NCI-H1436 treated with DMSO at 0.1 percent for 48 hours (cell line): ENCODE measurements around the gene RPS15.

Experiments
- DNase-seq: peaks from one replicate; lab custom pipeline; 2025; lab: John Stamatoyannopoulos, UW

Gene RPS15

DNA sequence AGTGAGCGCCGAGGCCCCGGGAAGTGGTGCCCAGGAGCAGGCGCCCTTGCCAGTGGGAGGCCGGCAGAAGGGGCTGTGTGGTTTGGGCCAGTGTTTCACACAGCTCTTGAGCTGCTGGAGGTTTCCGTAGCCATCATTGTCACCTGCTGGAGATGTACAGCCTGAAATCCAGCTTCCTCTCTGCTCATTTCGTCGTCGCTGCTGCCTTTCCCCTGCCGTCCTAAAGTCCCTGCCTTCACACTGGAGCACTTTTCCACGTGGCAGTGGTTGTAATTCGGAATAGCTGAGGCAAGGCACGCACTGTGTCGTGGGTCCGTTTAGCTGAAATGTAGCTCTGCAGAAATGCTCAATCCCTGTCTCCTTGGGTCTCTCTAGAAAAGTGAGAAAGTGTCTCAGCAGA is 17.6 kb upstream of the RPS15 start:
- DNase-seq = no peak

DNA sequence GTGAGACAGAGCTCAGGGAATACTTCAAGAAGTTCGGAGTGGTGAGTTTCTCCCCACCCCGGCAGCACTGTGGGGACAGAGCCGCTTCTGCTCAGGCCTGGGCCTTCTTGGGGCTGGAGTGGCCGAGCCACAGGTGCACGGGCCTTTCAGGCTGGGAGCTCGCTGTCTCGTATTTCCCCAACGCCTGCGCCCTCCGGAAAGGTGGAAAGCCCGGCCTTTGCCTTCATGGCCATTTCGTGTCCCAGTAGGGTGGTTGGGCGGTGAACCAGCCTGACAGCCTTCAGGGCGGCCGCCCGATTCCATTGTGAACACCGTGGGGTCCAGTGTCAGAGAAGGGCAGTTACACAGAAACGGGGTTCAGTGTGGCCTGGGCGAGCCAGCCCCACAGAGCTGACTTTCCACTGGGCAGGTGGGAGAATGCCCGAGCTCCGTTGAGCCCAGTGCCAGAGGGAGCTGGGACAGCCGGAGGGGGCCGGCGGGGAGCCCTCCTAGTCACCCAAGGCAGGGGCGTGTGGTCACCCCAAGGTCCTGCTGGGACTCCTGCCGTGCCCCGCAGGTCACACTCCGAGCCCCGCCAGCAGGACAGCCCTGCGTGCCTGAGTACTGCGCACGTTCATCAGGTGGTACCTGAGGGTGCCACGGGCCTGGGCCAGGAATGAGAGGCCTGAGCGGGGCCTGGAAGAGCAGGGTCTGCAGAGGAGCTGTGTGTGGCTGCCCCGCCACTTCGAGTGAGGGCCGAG is 16.8 kb upstream of the RPS15 start:
- DNase-seq = no peak

- DNase-seq = no peak
Measured at GRCh38 chr19:1421958-1422305, 16.3 kb upstream of the RPS15 start.

DNA sequence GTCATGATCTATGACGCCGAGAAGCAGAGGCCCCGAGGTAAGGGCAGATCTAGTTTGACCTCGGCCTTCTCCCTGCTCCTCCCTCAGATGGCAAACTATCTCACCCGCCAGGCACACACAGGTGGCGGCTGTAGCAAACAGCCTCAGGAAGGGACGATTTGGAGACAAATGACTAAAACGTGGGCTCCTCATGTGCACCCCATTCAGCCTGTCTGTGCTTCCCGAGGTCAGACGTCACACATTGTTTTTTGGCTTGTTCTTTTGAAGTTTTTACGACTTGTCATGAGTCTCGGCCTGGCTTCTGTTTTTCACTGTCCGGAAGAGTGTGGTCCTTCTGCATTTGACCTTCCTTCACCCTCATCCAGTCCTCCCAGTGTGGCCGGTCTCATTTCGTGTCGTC is 15.8 kb upstream of the RPS15 start:
- no peak for DNase-seq

- no peak for DNase-seq
Measured at GRCh38 chr19:1422943-1423342, 15.3 kb upstream of the RPS15 start.

GRCh38 chr19:1423436-1424191 is 14.6 kb upstream of the RPS15 start:
- DNase-seq = no peak

DNA sequence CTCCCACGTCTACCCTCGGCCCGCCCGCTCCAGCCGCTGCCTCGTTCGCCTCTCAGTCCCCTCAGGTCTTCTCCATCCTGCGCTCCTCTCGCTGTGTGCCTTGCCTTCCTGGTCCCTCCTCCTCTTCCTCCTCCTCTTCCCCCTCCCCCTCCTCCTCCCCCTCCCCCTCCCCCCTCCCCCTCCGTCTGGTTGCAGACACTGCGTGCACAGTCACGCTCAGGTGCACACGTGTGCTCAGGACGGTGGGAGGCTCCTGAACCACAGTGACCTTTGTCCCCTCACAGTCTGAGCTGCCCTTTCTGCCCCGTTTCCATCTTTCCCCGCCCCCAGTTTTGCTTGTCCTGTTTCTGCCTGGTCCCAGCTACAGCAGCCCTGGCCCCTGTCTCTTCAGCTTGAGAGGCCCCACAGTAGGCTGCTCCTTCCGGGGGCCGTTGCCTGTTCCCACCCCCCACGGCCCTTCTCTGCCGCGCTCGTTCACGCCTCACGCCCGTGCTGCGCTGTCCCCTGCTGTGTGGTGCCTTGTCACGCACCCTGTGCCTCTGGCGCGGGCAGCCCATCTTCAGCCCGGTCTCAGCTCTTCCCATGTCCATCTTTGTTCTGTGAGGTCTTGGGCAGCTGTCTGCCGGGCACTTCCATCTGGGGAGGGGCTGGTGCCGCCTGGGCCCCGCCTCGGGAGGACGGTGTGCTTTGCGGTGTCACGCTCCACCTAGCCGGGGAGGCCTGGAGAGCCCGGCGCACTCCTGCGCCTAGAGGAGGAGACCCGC is 13.8 kb upstream of the RPS15 start:
- no peak for DNase-seq

DNA sequence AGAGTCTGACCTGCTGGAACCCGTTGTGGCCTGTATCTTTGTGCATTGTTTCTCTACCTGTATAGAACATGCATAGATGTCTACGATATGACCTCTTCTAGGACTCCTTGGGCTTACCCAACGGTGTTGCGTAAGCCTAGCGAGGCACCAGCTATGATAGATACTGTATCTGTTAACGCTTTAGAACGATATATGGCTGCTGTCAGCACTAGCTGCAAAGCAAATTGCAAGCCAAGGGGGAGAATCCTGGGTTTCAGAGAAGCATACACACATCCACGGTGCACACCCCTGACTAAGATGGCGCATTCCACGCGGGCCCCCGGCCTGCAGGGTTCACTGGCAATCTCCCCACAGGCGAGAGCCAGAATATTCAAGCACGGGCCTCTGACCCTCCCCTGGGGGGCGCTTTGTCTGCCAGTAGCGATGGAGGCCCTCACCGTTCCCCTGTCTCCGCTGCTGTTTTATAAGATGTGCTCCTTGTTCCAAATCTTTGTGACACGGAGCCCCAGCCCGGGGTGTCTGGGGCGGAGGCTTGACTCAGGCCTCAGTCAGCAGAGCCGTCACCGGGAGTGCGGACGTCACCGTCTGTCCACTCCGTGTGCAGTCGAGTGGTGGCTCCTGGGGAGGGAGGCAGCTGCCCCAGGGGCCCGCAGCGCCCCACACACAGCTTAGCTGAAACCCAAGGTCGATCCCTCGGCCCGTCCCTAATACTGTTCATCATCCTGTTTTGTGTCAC is 12.9 kb upstream of the RPS15 start:
- DNase-seq = no peak

- DNase-seq = no peak
Measured at GRCh38 chr19:1425902-1426301, 12.3 kb upstream of the RPS15 start.

- no peak for DNase-seq
Measured at GRCh38 chr19:1426736-1427135, 11.5 kb upstream of the RPS15 start.

DNA sequence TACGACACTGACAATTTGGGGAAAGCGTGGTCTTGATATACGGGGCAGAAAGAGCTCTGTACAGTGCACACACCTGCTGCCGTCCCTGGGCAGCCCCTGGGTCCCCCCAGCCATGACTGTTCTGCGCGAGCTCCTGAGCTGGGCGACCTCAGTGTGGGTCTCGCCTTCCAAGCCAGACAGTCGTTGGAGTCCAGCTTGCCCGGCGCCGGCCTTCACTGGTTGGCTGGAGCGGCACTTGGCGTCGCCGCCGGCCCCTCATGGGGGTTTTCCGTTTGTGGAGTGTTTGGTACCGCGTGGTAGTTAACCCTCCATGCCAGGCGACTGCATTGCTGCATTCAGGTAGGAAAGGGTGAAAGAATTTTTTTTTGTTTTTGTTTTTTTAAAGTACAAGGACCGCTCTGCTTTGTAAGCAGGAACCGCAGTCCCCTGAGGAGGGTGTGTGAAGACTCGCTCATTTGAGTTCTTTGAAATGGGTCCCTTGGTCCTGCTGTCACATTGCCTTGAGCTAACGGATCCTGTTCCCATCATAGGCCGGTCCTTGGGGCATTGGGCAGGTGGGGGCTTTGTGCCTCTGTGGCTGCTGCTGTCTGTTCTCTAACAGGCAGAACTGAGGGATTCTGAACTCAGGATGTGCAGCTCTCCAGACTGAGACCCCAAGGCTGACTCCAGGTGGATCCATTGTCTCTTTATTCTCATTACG is 10.8 kb upstream of the RPS15 start:
- no peak for DNase-seq

DNA sequence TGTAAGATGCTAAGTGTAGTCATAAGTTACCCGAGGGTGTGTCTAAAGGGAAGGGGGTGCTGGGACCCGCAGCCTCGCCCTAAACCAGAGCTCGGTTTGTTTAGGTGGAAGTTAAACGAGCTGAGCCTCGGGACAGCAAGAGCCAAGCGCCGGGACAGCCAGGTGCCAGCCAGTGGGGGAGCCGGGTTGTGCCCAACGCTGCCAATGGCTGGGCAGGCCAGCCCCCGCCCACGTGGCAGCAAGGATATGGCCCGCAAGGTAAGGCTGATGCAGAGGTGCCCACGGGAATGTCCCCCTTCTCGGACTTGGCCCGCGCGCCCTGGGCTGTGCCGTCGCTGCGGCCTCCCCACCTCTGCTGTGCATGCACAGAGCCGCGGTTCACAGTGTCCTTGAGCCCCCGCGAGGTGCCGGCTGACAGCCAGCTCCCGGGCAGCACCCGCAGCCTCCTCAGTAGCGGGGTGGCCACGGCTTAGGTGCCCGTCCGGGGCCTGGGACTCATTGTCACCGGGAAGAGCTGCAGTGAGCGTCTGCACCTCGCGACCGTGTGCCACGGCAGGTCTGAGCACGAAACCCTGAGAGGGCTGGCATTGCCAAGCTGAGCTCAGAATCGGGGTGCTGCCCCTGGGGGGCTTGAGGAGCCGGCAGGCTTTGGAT is 9.3 kb upstream of the RPS15 start:
- DNase-seq = no peak

GRCh38 chr19:1429750-1430149 is 8.4 kb upstream of the RPS15 start:
- DNase-seq = no peak

GRCh38 chr19:1430246-1430645 is 8.0 kb upstream of the RPS15 start:
- DNase-seq = no peak

DNA sequence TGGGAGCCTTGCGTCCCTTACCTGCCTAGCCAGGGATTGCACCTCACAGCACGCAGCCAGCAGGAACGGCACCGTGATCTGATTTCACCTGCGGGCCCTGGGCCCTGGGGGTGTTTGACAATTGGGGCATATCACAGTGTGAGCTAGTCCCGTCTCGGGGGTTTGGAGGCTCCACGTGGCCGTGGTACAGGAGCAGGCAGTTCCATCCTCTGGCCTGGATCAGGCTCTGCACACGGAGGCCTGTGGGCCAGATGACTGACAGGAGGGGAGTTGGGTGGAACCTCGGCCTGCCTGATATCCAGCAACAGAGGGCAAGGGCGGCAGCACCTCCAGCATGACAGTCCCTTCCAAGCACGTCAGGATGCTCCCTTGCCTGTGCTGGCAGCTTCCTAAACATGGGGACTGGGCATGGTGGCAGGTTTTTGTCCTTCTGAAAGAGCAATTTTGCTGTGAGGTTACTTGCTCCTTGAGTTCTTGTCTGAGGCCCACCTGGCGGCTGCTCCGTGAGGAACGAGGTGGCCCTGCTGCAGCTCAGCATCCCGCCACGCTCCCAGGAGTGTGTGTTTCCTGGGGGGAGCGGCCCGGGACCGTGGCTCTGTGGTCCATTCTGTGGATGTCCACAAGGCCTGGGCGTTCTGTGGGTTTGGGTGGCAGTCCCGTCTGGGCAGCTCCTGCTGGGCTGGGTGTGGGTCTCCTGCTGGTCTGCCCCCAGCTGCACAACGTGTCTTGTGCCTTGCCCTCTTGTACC is 6.3 kb upstream of the RPS15 start:
- DNase-seq = no peak

GRCh38 chr19:1432507-1432887 is 5.7 kb upstream of the RPS15 start:
- DNase-seq = no peak

- DNase-seq = no peak
Measured at GRCh38 chr19:1433119-1434039, 4.8 kb upstream of the RPS15 start.

- DNase-seq = no peak
Measured at GRCh38 chr19:1434040-1434366, 4.2 kb upstream of the RPS15 start.

- no peak for DNase-seq
Measured at GRCh38 chr19:1434577-1435060, 3.6 kb upstream of the RPS15 start.
